CD4-positive, alpha-beta T cell (primary cell): ENCODE results near the gene CNNM1. TPM values are rescaled to one million over a fixed set of nuclear protein-coding genes. Genes with fewer than 3 reads are reported as not detected.

Source experiments
- ATAC-seq: fragments of 200-7000 bp; cut with Tn5 transposase; one replicate; pipeline ENCODE4 v1.10.0; 2022; ENCODE audit warnings: mild to moderate bottlenecking; ENCODE audit not compliant: poor library complexity
- CTCF ChIA-PET: fragments of 350-600 bp; sonication (Branson Sonifier 250); formaldehyde crosslinking; loops from one replicate; lab custom pipeline; 2021; ENCODE audit warnings: antibody characterized with exemption, inconsistent platforms; lab: Charles Lee
- POLR2A ChIA-PET: fragments of 350-600 bp; sonication (Branson Sonifier 250); formaldehyde crosslinking; loops from one replicate; lab custom pipeline; 2021; ENCODE audit warnings: antibody characterized with exemption, inconsistent platforms; lab: Charles Lee
- DNase-seq, 14 experiments: peaks; one replicate each; pipeline ENCODE4 v3.0.0-alpha.2; 2013 to 2020; ENCODE audit warnings: mixed read lengths in 2 of 14
- H3K27ac ChIP-seq, 2 donors: one replicate each; pipeline versions ENCODE4 v1.5.1 to v1.7.0; 2013; ENCODE audit warnings: low read length in 2 of 2, low read depth in 1 of 2, mild to moderate bottlenecking in 1 of 2
- H3K27me3 ChIP-seq, 2 experiments: 1 replicate in 1 of 2; 2 replicates in 1 of 2; pipeline versions ENCODE4 v1.6.1 to v1.7.0; 2013; ENCODE audit warnings: low read length in 2 of 2, control low read depth in 1 of 2, mild to moderate bottlenecking in 1 of 2, moderate library complexity in 1 of 2; ENCODE audit not compliant: insufficient read depth in 2 of 2, control insufficient read depth in 1 of 2
- H3K36me3 ChIP-seq: one replicate; pipeline ENCODE4 v1.6.1; 2013; ENCODE audit warnings: low read length, control low read depth; ENCODE audit not compliant: insufficient read depth
- H3K4me1 ChIP-seq: one replicate; pipeline ENCODE4 v1.6.1; 2013; ENCODE audit warnings: low read length, control low read depth; ENCODE audit not compliant: insufficient read depth
- H3K4me3 ChIP-seq: one replicate; pipeline ENCODE4 v1.5.1; 2013; ENCODE audit warnings: mild to moderate bottlenecking, low read length, moderate library complexity
- H3K9me3 ChIP-seq, 2 experiments: 1 replicate in 1 of 2; 2 replicates in 1 of 2; pipeline versions ENCODE4 v1.6.1 to v1.7.0; 2013; ENCODE audit warnings: low read length in 2 of 2, mild to moderate bottlenecking in 2 of 2, control low read depth in 1 of 2, moderate library complexity in 1 of 2; ENCODE audit not compliant: control insufficient read depth in 1 of 2, insufficient read depth in 1 of 2
- H3K27ac Mint-ChIP-seq: one replicate; pipeline ENCODE4 v1.8.0; 2020; ENCODE audit warnings: mixed read lengths
- H3K27me3 Mint-ChIP-seq: one replicate; pipeline ENCODE4 v1.8.0; 2021; ENCODE audit warnings: mixed read lengths
- H3K36me3 Mint-ChIP-seq: one replicate; pipeline ENCODE4 v1.8.0; 2021; ENCODE audit warnings: low read depth, mixed read lengths
- H3K4me1 Mint-ChIP-seq: one replicate; pipeline ENCODE4 v1.8.0; 2021; ENCODE audit warnings: low read depth, mixed read lengths
- H3K4me3 Mint-ChIP-seq: one replicate; pipeline ENCODE4 v1.8.0; 2020; ENCODE audit warnings: mild to moderate bottlenecking, mixed read lengths
- H3K9me3 Mint-ChIP-seq: one replicate; pipeline ENCODE4 v1.8.0; 2020; ENCODE audit warnings: mixed read lengths
- intact Hi-C, 2 experiments: fragments of 100-400 bp; cut with DNase I in 1 of 2; cut with micrococcal nuclease in 1 of 2; formaldehyde crosslinking; loops; one replicate each; pipeline versions ENCODE4 v1.15.1 to v1.9.0; 2023 to 2025; cut with DNase I, micrococcal nuclease
- total RNA-seq, 174 experiments: library from RNA in 2 of 174; stranded (reverse) in 2 of 174; gene quantifications; one replicate each; pipeline ENCODE4 v1.2.3 and lab custom pipeline; 2021 to 2026
- TF ChIP-seq, protein P1 (sequence below): fragments of 200-600 bp; IDR thresholded peaks from one replicate; pipeline ENCODE4 v1.8.0; 2022; ENCODE audit warnings: antibody characterized with exemption, mild to moderate bottlenecking

The CNNM1 gene
- total RNA-seq, 2 experiments from 2014 or later, result 0.16 to 0.17 TPM

DNA sequence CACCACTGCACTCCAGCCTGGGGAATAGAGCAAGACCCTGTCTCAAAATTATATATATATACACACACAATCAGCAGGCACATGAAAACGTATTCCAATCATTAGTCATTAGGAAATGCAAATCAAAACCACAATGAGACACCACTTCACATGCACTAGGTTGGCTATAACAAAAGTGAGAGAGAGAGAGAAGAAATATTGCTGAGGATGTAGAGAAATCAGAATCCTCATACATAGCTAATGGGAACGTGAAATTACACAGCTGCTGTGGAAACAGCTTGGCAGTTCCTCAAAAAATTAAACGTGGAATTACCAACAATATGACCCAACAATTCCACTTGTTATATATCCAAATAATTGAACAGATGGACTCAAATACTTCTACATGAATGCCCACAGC is 43.3 kb upstream of the CNNM1 start:
- no peaks in the 10 kb centered on the region for H3K4me1 Mint-ChIP-seq
- ChIA-PET POLR2A (no interaction called here), CTCF (no interaction called here)
- Histone ChIP-seq H3K4me3 (no peak overlapping the region), H3K9me3 (peaks cover 0 to 7% of the 10 kb centered on the region in 2 experiments), H3K27ac (no peak overlapping the region), H3K4me1 (no peaks in the 10 kb centered on the region), H3K36me3 (no peaks in the 10 kb centered on the region), H3K27me3 (no peaks in the 10 kb centered on the region)
- DNase-seq (no peak), ATAC-seq (no peak)
- TF ChIP-seq, protein P1, sequence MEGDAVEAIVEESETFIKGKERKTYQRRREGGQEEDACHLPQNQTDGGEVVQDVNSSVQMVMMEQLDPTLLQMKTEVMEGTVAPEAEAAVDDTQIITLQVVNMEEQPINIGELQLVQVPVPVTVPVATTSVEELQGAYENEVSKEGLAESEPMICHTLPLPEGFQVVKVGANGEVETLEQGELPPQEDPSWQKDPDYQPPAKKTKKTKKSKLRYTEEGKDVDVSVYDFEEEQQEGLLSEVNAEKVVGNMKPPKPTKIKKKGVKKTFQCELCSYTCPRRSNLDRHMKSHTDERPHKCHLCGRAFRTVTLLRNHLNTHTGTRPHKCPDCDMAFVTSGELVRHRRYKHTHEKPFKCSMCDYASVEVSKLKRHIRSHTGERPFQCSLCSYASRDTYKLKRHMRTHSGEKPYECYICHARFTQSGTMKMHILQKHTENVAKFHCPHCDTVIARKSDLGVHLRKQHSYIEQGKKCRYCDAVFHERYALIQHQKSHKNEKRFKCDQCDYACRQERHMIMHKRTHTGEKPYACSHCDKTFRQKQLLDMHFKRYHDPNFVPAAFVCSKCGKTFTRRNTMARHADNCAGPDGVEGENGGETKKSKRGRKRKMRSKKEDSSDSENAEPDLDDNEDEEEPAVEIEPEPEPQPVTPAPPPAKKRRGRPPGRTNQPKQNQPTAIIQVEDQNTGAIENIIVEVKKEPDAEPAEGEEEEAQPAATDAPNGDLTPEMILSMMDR, result no peak
- peaks cover 8% of the 10 kb centered on the region for H3K9me3 Mint-ChIP-seq
- intact Hi-C loops, result no loop called here
- H3K36me3 Mint-ChIP-seq, result no peaks in the 10 kb centered on the region
- no peak overlapping the region for H3K27ac Mint-ChIP-seq
- H3K4me3 Mint-ChIP-seq, result no peak overlapping the region
- H3K27me3 Mint-ChIP-seq, result peaks cover 14% of the 10 kb centered on the region

GRCh38 chr10:99290306-99290705 is 38.9 kb upstream of the CNNM1 start:
- ChIA-PET CTCF (no interaction called here), POLR2A (no interaction called here)
- H3K27me3 Mint-ChIP-seq, result peaks cover 5% of the 10 kb centered on the region
- Histone ChIP-seq H3K4me3 (no peak overlapping the region), H3K27ac (no peak overlapping the region), H3K9me3 (no peaks in the 10 kb centered on the region), H3K4me1 (no peaks in the 10 kb centered on the region), H3K27me3 (no peaks in the 10 kb centered on the region), H3K36me3 (no peaks in the 10 kb centered on the region)
- H3K27ac Mint-ChIP-seq, result no peak overlapping the region
- ATAC-seq (no peak), DNase-seq (no peak)
- H3K4me1 Mint-ChIP-seq, result no peaks in the 10 kb centered on the region
- intact Hi-C loops, result no loop called here
- TF ChIP-seq, protein P1, result no peak
- H3K9me3 Mint-ChIP-seq, result no peaks in the 10 kb centered on the region
- H3K4me3 Mint-ChIP-seq, result no peak overlapping the region
- H3K36me3 Mint-ChIP-seq, result no peaks in the 10 kb centered on the region

DNA sequence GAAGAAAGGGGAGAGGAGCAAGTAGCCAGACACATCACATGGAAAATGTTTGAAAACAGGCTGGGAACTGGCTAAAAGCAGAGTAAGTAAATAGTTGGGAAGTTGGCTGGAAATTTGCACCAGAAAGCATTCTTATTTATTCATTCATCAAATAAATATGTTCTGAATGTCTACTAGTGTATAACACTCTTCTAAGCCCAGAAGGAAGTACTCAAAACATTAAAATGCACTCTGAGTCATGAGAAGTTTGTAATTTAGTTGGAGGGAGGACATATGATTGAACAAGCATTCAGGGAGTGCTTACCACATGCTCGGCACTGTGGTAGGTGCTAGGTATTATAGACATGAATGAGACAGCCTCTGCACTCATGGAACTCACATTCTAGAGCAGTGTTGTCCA is 37.0 kb upstream of the CNNM1 start:
- POLR2A ChIA-PET, result no interaction called here
- ATAC-seq (no peak), DNase-seq (no peak)
- intact Hi-C loops, result no loop called here
- H3K27me3 Mint-ChIP-seq, result peaks cover under 1% of the 10 kb centered on the region
- no peaks in the 10 kb centered on the region for H3K4me1 Mint-ChIP-seq
- Histone ChIP-seq H3K27ac (no peak overlapping the region), H3K36me3 (no peaks in the 10 kb centered on the region), H3K27me3 (no peaks in the 10 kb centered on the region), H3K4me1 (no peaks in the 10 kb centered on the region), H3K9me3 (no peaks in the 10 kb centered on the region), H3K4me3 (no peak overlapping the region)
- no peaks in the 10 kb centered on the region for H3K36me3 Mint-ChIP-seq
- no peak overlapping the region for H3K4me3 Mint-ChIP-seq
- no peak overlapping the region for H3K27ac Mint-ChIP-seq
- CTCF ChIA-PET, result interaction anchor here (0.6 kb wide), 1 partner anchor 178 kb away, joined by 3 read pairs; no protein-coding TSS in a partner anchor
- TF ChIP-seq, protein P1, result no peak
- no peaks in the 10 kb centered on the region for H3K9me3 Mint-ChIP-seq
